ENCODE results near the gene ADI1.
A peak's percentile ranks its signal among the peaks of the same experiment; 100 is the strongest.

Gene ADI1

GRCh38 chr2:3536682-3537632, 17.6 kb upstream of the ADI1 start:
- H3K4me3 ChIP-seq, result peak overlapping the region; percentile 70
- H3K27ac ChIP-seq, result peak overlapping the region; percentile 91 to 98
- peak; percentile 26 for TF ChIP-seq CTCF (IDR thresholded peaks at IDR 0.05)
- DNase-seq (ENCODE audit: low spot score), result peak; percentile 86

DNA sequence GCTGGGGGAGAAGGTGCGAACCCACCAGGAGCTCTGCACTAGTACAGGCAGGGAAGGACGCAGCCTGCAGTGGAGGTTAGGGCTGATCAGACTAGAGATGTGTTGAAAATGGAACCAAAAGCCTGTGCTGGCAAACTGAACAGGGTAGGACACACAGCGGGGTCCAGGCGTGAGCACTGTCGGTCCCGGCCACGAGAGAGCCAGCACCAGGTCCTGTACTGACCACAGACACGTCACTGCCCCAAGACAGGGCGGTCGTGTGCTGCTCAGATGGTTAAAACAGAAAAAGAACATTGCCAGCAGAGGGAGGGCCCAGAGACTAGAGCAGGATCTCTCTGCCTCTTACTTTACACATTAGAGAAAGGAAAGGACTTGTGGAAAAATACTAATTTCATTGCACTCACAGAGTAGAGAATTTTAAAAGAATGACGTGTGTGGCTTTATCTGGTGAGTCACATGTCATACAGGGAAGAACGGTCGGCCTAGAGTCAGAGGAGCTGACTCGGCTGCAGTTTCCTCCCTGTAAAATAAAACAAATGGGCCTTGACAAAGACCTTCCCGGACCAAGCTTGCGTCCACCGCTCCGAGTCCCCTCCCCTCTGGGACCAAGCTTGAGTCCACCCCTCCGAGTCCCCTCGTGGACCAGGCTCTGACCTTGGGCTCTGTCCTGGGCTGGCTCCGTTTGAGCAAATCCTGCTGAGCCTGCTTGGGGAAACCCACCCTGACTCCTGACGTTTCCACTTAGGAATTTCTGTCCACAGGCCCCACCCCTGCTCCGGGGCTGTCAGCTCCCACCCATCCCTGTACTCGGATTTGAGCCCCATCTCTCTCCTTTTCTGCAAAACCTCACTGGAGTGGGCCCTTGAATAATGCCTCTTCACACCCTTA, 16.7 kb upstream of the ADI1 start:
- Histone ChIP-seq H3K27ac (peak overlapping the region; percentile 91 to 98), H3K4me3 (peak overlapping the region; percentile 70)
- DNase-seq (ENCODE audit: low spot score), result peak; percentile 86
- TF ChIP-seq CTCF (IDR thresholded peaks at IDR 0.05), result no peak

GRCh38 chr2:3535467-3535793, 16.1 kb upstream of the ADI1 start:
- Histone ChIP-seq H3K27ac (peak overlapping the region; percentile 91 to 98), H3K4me3 (peak overlapping the region; percentile 70)
- DNase-seq (ENCODE audit: low spot score), result no peak
- TF ChIP-seq CTCF (IDR thresholded peaks at IDR 0.05), result no peak

DNA sequence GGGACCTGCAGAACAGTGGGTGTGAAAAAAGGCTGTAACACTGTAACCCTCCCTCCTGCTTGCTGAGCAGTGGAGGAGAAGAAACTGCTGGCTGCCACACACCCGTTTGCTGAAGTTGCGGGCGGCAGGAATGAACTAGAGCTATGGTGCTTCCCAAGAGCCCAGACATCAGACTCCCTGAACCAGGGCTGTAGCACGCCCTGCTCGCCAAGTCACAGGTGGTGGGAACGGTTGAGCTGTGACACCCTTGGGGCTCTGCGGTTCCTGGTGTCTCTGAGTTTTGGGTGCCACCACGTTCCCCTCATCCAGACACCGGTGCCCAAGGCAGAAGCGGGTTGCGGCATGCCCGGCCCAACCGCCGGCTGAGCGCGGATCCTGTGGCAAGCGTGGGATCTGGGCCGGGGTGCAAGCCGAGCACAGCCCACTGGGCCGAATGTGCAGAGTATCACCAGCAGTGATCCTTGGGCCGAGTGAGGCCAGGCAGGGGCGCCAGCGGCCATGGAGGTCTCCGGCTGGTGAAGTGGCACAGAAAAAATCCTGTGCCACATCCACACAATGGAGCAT, 15.0 kb upstream of the ADI1 start:
- Histone ChIP-seq H3K4me3 (no peak overlapping the region), H3K27ac (no peak overlapping the region)
- no peak for TF ChIP-seq CTCF (IDR thresholded peaks at IDR 0.05)
- peak; percentile 54 for DNase-seq (ENCODE audit: low spot score)

DNA sequence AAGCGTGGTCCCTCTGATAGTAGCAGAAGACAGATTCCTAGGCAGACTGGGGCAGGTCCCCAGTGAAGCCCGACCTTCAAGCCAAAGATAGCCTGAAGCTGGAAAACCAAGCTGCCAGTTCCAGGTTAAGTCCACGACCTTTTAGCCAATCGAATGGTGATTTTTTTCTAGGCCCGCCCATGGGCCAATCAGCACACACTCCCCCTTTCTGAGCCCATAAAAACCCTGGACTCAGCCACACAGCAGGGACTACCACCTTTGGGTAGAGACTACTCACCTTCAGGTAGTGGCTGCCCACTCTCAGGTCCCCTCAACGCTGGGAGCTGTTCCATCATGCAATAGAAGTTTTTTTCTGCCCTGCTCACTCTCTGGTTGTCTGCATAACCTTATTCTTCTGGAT, 14.5 kb upstream of the ADI1 start:
- no peak for TF ChIP-seq CTCF (IDR thresholded peaks at IDR 0.05)
- Histone ChIP-seq H3K27ac (no peak overlapping the region), H3K4me3 (no peak overlapping the region)
- DNase-seq (ENCODE audit: low spot score), result peak; percentile 55

DNA sequence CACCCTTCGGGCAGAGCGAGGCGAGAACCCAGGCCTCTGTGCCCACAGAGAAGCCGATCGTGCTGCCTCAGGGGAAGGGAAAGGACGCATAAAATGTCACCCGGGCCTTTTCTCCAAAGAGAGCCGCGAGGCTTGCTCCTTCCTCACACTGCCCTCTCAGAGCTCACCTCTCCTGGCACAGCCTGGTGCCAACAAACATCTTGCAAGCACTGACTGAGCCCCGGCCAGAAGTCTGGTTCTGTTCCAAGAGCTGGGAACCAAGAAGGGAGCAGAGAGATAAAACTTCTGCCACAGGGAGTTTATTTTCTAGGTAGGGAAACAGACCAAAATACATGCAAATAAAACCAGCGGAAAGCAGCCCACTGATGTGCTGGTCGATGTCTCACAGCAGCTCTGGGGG, 13.6 kb upstream of the ADI1 start:
- DNase-seq (ENCODE audit: low spot score), result peak; percentile 57
- Histone ChIP-seq H3K27ac (no peak overlapping the region), H3K4me3 (no peak overlapping the region)
- TF ChIP-seq CTCF (IDR thresholded peaks at IDR 0.05), result no peak

Measured in coronary artery (tissue), 2 donors.